Liver (tissue), 9 donors: ENCODE data around the gene DIP2B. TPM values are rescaled to one million over a fixed set of nuclear protein-coding genes. Genes with fewer than 3 reads are reported as not detected.

Source experiments
- DNase-seq: peaks from one replicate; pipeline ENCODE4 v3.0.0-alpha.2; 2017; ENCODE audit warnings: low spot score
- H3K27ac ChIP-seq, 2 donors: one replicate each; pipeline ENCODE4 v1.7.0; 2013; ENCODE audit warnings: inconsistent platforms in 2 of 2, low read length in 2 of 2, control low read depth in 1 of 2, low read depth in 1 of 2, mild to moderate bottlenecking in 1 of 2
- H3K27me3 ChIP-seq, 4 donors: one replicate each; pipeline versions ENCODE4 v1.6.1 to v1.7.0; 2013; ENCODE audit warnings: low read length in 3 of 4, inconsistent platforms in 1 of 4, mild to moderate bottlenecking in 1 of 4, moderate library complexity in 1 of 4; ENCODE audit not compliant: control insufficient read depth in 4 of 4, insufficient read depth in 4 of 4
- H3K36me3 ChIP-seq, 4 donors: one replicate each; pipeline versions ENCODE4 v1.6.1 to v1.7.0; 2013; ENCODE audit warnings: low read length in 3 of 4, mild to moderate bottlenecking in 3 of 4, low read depth in 1 of 4, moderate library complexity in 1 of 4; ENCODE audit not compliant: control insufficient read depth in 4 of 4, insufficient read depth in 3 of 4
- H3K4me1 ChIP-seq, 4 donors: one replicate each; pipeline versions ENCODE4 v1.6.1 to v1.7.0; 2013; ENCODE audit warnings: low read length in 3 of 4, mild to moderate bottlenecking in 3 of 4, moderate library complexity in 1 of 4; ENCODE audit not compliant: control insufficient read depth in 4 of 4, insufficient read depth in 4 of 4
- H3K4me3 ChIP-seq, 3 donors: one replicate each; pipeline versions ENCODE4 v1.6.1 to v1.7.0; 2013; ENCODE audit warnings: low read length in 3 of 3, control low read depth in 1 of 3, low read depth in 1 of 3, mild to moderate bottlenecking in 1 of 3
- H3K9ac ChIP-seq, 2 donors: one replicate each; pipeline ENCODE4 v1.7.0; 2013; ENCODE audit warnings: low read length in 2 of 2, mild to moderate bottlenecking in 2 of 2, moderate library complexity in 2 of 2, control low read depth in 1 of 2, low read depth in 1 of 2
- H3K9me3 ChIP-seq, 4 donors: one replicate each; pipeline versions ENCODE4 v1.6.1 to v1.7.0; 2013; ENCODE audit warnings: low read length in 3 of 4; ENCODE audit not compliant: control insufficient read depth in 4 of 4
- CTCF ChIP-seq: fragments of 150-350 bp; IDR thresholded peaks from 2 replicates; pipeline ENCODE4 v1.5.1; 2017; ENCODE audit warnings: improper control_type of control experiment, low read depth, low read length; ENCODE audit not compliant: missing input control
- EGR1 ChIP-seq, 2 donors: IDR thresholded peaks; 2 replicates each; pipeline ENCODE4 v1.6.1; 2016 to 2018; ENCODE audit warnings: antibody characterized with exemption in 2 of 2, low read depth in 2 of 2
- FOXA1 ChIP-seq: IDR thresholded peaks from 2 replicates; pipeline ENCODE4 v1.6.1; 2016; ENCODE audit warnings: antibody characterized with exemption
- FOXA2 ChIP-seq: IDR thresholded peaks from 2 replicates; pipeline ENCODE4 v1.6.1; 2016; ENCODE audit warnings: antibody characterized with exemption
- GABPA ChIP-seq, 2 donors: IDR thresholded peaks in 1 of 2; conservative IDR thresholded peaks in 1 of 2; 2 replicates each; pipeline ENCODE4 v1.6.1; 2016; ENCODE audit warnings: antibody characterized with exemption in 2 of 2, mild to moderate bottlenecking in 1 of 2, moderate library complexity in 1 of 2
- HNF4A ChIP-seq, 2 donors: conservative IDR thresholded peaks; 2 replicates each; pipeline ENCODE4 v1.6.1; 2016; ENCODE audit warnings: antibody characterized with exemption in 2 of 2, mild to moderate bottlenecking in 2 of 2
- HNF4G ChIP-seq: IDR thresholded peaks from 2 replicates; pipeline ENCODE4 v1.6.1; 2016; ENCODE audit warnings: antibody characterized with exemption
- JUND ChIP-seq, 2 donors: IDR thresholded peaks; 2 replicates each; pipeline ENCODE4 v1.6.1; 2016; ENCODE audit warnings: antibody characterized with exemption in 2 of 2
- MAX ChIP-seq: IDR thresholded peaks from 2 replicates; pipeline ENCODE4 v1.6.1; 2016; ENCODE audit warnings: antibody characterized with exemption
- NR2F2 ChIP-seq: IDR thresholded peaks from 2 replicates; pipeline ENCODE4 v1.6.1; 2016; ENCODE audit warnings: antibody characterized with exemption
- RAD21 ChIP-seq, 2 donors: IDR thresholded peaks; 2 replicates each; pipeline ENCODE4 v1.6.1; 2016; ENCODE audit warnings: antibody characterized with exemption in 2 of 2, mild to moderate bottlenecking in 2 of 2
- RXRA ChIP-seq, 2 donors: IDR thresholded peaks; 2 replicates each; pipeline ENCODE4 v1.6.1; 2017 to 2018; ENCODE audit warnings: antibody characterized with exemption in 2 of 2, mild to moderate bottlenecking in 1 of 2
- SP1 ChIP-seq: IDR thresholded peaks from 2 replicates; pipeline ENCODE4 v1.6.1; 2018; ENCODE audit warnings: antibody characterized with exemption, mild to moderate bottlenecking
- TAF1 ChIP-seq: conservative IDR thresholded peaks from 2 replicates; pipeline ENCODE4 v1.6.1; 2016; ENCODE audit warnings: antibody characterized with exemption, mild to moderate bottlenecking
- YY1 ChIP-seq: IDR thresholded peaks from 2 replicates; pipeline ENCODE4 v1.6.1; 2016; ENCODE audit warnings: antibody characterized with exemption, mild to moderate bottlenecking
- ZBTB33 ChIP-seq: IDR thresholded peaks from 2 replicates; pipeline ENCODE4 v1.6.1; 2016; ENCODE audit warnings: antibody characterized with exemption
- WGBS: extraction: QIAGEN DNeasy Blood & Tissue Kit; methylation state at CpG from one replicate; pipeline ENCODE4 v1.1.7; 2013; 5-methylcytosine and 5-hydroxymethylcytosine counted together
- polyA plus RNA-seq, 2 donors: library from polyadenylated mRNA; stranded (reverse) in 1 of 2; unstranded in 1 of 2; fragments of 200-250 nt in 1 of 2; fragments of >200 nt in 1 of 2; fragmentation: Nextera tagmentation in 1 of 2; extraction: Ambion mirVana in 1 of 2; gene quantifications; one replicate each; pipeline versions ENCODE4 v1.2.1 to v1.2.3, GENCODE V29; 2013 to 2015
- total RNA-seq, 2 donors: library from RNA; depleted of rRNA; stranded (reverse); fragments of >200 nt; gene quantifications; one replicate each; pipeline ENCODE4 v1.2.3, GENCODE V29; 2014
- TF ChIP-seq, protein P1 (sequence below): IDR thresholded peaks from 2 replicates; pipeline ENCODE4 v1.6.1; 2016; ENCODE audit warnings: antibody characterized with exemption, mild to moderate bottlenecking
- TF ChIP-seq, protein P2 (sequence below): IDR thresholded peaks from 2 replicates; pipeline ENCODE4 v1.6.1; 2016; ENCODE audit warnings: antibody characterized with exemption
- donor health status: healthy.
- donor health status: healthy.
- donor health status: healthy.
- donor health status: healthy.
- donor health status: healthy.

DIP2B gene
- total and polyA plus RNA-seq, 4 donors: 4.8 to 30.7 (median 13.8) TPM

DNA sequence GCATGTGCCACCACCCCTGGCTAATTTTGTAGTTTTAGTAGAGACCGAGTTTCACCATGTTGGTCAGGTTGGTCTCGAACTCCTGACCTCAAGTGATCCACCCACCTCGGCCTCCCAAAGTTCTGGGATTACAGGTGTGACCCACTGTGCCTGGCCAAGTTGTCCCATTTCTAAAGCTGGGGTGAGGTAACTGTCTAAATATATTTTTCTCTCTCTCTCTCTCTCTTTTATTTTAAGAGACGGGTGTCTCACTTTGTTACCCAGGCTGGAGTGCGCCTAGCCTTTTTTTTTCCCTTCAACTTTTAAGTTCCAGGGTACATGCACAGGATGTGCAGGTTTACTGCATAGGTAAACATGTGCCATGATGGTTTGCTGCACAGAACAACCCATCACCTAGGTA, 267.7 kb downstream of the DIP2B start:
- Histone ChIP-seq H3K9ac (no peak overlapping the region), H3K4me1 (peaks cover 0 to 7% (median under 1%) of the 10 kb centered on the region in 4 donors), H3K27me3 (no peaks in the 10 kb centered on the region), H3K36me3 (peaks cover 0 to 1% (median 0%) of the 10 kb centered on the region in 4 donors), H3K27ac (no peak overlapping the region), H3K4me3 (no peak overlapping the region), H3K9me3 (no peaks in the 10 kb centered on the region)
- TF ChIP-seq EGR1 (IDR thresholded peaks at IDR 0.05; ENCODE audit: low read depth in 2 of 2) (no peak), FOXA1 (no peak), TAF1 (no peak), NR2F2 (no peak), GABPA (IDR thresholded peaks at IDR 0.05 in 1 of 2, conservative IDR thresholded peaks at IDR 0.05 in 1 of 2) (no peak), RAD21 (IDR thresholded peaks at IDR 0.05) (no peak), HNF4G (no peak), ZBTB33 (no peak), CTCF (no peak), FOXA2 (no peak), RXRA (IDR thresholded peaks at IDR 0.05) (no peak), HNF4A (conservative IDR thresholded peaks at IDR 0.05) (no peak), YY1 (no peak), SP1 (no peak), JUND (IDR thresholded peaks at IDR 0.05) (no peak), MAX (no peak)
- TF ChIP-seq, protein P1, sequence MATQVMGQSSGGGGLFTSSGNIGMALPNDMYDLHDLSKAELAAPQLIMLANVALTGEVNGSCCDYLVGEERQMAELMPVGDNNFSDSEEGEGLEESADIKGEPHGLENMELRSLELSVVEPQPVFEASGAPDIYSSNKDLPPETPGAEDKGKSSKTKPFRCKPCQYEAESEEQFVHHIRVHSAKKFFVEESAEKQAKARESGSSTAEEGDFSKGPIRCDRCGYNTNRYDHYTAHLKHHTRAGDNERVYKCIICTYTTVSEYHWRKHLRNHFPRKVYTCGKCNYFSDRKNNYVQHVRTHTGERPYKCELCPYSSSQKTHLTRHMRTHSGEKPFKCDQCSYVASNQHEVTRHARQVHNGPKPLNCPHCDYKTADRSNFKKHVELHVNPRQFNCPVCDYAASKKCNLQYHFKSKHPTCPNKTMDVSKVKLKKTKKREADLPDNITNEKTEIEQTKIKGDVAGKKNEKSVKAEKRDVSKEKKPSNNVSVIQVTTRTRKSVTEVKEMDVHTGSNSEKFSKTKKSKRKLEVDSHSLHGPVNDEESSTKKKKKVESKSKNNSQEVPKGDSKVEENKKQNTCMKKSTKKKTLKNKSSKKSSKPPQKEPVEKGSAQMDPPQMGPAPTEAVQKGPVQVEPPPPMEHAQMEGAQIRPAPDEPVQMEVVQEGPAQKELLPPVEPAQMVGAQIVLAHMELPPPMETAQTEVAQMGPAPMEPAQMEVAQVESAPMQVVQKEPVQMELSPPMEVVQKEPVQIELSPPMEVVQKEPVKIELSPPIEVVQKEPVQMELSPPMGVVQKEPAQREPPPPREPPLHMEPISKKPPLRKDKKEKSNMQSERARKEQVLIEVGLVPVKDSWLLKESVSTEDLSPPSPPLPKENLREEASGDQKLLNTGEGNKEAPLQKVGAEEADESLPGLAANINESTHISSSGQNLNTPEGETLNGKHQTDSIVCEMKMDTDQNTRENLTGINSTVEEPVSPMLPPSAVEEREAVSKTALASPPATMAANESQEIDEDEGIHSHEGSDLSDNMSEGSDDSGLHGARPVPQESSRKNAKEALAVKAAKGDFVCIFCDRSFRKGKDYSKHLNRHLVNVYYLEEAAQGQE: no peak
- TF ChIP-seq, protein P2, sequence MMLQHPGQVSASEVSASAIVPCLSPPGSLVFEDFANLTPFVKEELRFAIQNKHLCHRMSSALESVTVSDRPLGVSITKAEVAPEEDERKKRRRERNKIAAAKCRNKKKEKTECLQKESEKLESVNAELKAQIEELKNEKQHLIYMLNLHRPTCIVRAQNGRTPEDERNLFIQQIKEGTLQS: no peak
- no peak for DNase-seq
- WGBS: 98% methylated on average over 5 of the region's 5 CpGs
